Thoracic aorta (tissue), 2 donors: ENCODE data around the gene DSG4. TPM values are rescaled to one million over a fixed set of nuclear protein-coding genes. Genes with fewer than 3 reads are reported as not detected.

Source experiments
- ATAC-seq: fragments of 150-250 bp; one replicate; pipeline ENCODE4 v1.8.0; 2017; ENCODE audit warnings: low read depth; ENCODE audit not compliant: insufficient number of reproducible peaks, low FRiP score
- DNase-seq: peaks from one replicate; pipeline ENCODE4 v3.0.0-alpha.2; 2020; ENCODE audit warnings: low spot score
- H3K27ac ChIP-seq, 2 donors: fragments of 200-600 bp; sonication (generic); 1 replicate in 1 of 2; 2 replicates in 1 of 2; pipeline ENCODE4 v1.5.1; 2016; ENCODE audit warnings: mild to moderate bottlenecking in 2 of 2, moderate library complexity in 2 of 2
- H3K27me3 ChIP-seq: fragments of 200-600 bp; sonication (generic); replicated peaks from 2 replicates; pipeline ENCODE4 v1.6.0; 2016; ENCODE audit warnings: mild to moderate bottlenecking; ENCODE audit not compliant: insufficient read depth
- H3K36me3 ChIP-seq: fragments of 200-600 bp; sonication (generic); one replicate; pipeline ENCODE4 v1.5.1; 2016
- H3K4me1 ChIP-seq, 2 donors: fragments of 200-600 bp; sonication (generic); 1 replicate in 1 of 2; 2 replicates in 1 of 2; pipeline versions ENCODE4 v1.5.1 to v1.6.0; 2016; ENCODE audit warnings: low read depth in 2 of 2, mild to moderate bottlenecking in 1 of 2; ENCODE audit not compliant: control insufficient read depth in 1 of 2
- H3K4me3 ChIP-seq: fragments of 200-600 bp; sonication (generic); 2 replicates; pipeline ENCODE4 v1.5.1; 2016; ENCODE audit warnings: mild to moderate bottlenecking
- H3K9me3 ChIP-seq: fragments of 200-600 bp; sonication (generic); 2 replicates; pipeline ENCODE4 v1.5.1; 2016
- total RNA-seq, 2 donors: library from RNA; depleted of rRNA; stranded (reverse); fragments of >200 nt; gene quantifications; one replicate each; pipeline versions ENCODE4 v1.1.0 to v1.2.3, GENCODE V29; 2016
- TF ChIP-seq, protein P1 (sequence below): fragments of 200-600 bp; sonication (generic); IDR thresholded peaks from one replicate; pipeline ENCODE4 v1.5.1; 2019; ENCODE audit warnings: antibody characterized with exemption

DSG4 gene
- total RNA-seq, 2 donors from 2014 or later = not detected

GRCh38 chr18:31451625-31452024 is 75.0 kb downstream of the DSG4 start:
- Histone ChIP-seq H3K27ac (no peak overlapping the region), H3K36me3 (no peaks in the 10 kb centered on the region), H3K9me3 (no peaks in the 10 kb centered on the region), H3K4me1 (no peaks in the 10 kb centered on the region), H3K4me3 (no peak overlapping the region), H3K27me3 (no peaks in the 10 kb centered on the region)
- no peak for ATAC-seq
- TF ChIP-seq, protein P1, sequence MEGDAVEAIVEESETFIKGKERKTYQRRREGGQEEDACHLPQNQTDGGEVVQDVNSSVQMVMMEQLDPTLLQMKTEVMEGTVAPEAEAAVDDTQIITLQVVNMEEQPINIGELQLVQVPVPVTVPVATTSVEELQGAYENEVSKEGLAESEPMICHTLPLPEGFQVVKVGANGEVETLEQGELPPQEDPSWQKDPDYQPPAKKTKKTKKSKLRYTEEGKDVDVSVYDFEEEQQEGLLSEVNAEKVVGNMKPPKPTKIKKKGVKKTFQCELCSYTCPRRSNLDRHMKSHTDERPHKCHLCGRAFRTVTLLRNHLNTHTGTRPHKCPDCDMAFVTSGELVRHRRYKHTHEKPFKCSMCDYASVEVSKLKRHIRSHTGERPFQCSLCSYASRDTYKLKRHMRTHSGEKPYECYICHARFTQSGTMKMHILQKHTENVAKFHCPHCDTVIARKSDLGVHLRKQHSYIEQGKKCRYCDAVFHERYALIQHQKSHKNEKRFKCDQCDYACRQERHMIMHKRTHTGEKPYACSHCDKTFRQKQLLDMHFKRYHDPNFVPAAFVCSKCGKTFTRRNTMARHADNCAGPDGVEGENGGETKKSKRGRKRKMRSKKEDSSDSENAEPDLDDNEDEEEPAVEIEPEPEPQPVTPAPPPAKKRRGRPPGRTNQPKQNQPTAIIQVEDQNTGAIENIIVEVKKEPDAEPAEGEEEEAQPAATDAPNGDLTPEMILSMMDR = no peak
- no peak for DNase-seq

DNA sequence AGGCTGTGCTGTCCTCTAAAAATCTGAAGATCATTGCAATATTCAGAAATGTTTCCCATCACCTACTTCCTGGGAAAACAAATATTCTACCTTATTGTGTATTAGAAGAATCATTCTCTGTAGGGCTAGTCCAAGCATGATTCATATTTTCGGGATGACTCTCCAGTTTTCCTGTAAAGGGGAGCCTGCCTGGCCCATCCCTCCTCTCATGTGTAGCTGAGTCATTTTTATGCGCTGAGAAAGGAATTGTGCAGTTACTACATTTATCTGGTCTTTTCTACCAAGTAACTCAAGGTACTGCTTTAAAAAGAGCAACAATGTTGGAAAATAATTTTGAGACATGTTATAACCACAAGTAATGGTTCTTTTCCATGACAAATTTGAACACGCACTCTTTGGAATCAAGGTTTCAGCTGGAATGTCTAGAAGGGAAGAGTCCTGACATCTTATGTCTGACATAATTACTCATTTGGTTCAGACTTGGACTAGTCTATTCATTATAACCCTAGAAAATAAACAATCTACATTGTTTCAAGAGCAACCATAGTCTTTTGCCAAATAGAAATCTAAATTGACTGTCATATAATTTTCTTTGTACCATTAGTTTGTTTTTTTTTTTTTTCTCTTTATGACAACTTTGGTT is 77.6 kb downstream of the DSG4 start:
- H3K27me3 ChIP-seq = no peaks in the 10 kb centered on the region
- no peak for ATAC-seq

More for the DNA sequence above, 77.6 kb downstream of the DSG4 start:
- Histone ChIP-seq H3K4me1 (no peaks in the 10 kb centered on the region), H3K4me3 (no peak overlapping the region), H3K27ac (no peak overlapping the region), H3K36me3 (no peaks in the 10 kb centered on the region), H3K9me3 (no peaks in the 10 kb centered on the region)
- DNase-seq = no peak
- TF ChIP-seq, protein P1 = no peak

Other genes with a start within 250 kb of the DSG4 start
- under 1 TPM in 1 of 2 donors, not detected in 1; 0.41 TPM for gene DSC1, start 213.9 kb upstream of the DSG4 start, total RNA-seq
- gene DSG1, start 58.6 kb upstream of the DSG4 start, total RNA-seq = 1 to 10 TPM in 1 of 2 donors, not detected in 1; 1.1 TPM
- under 1 TPM in 1 of 2 donors, not detected in 1; 0.27 TPM for gene DSG3, start 71.0 kb downstream of the DSG4 start, total RNA-seq
- gene DSG2, start 121.4 kb downstream of the DSG4 start, total RNA-seq = 1 to 10 TPM in 1 of 2 donors, under 1 TPM in 1; 0.81 to 2.8 TPM
- gene TTR, start 215.1 kb downstream of the DSG4 start, total RNA-seq = not detected